Glutamatergic neuron (in vitro differentiated cells): ENCODE measurements around the gene FILIP1L. TPM values are rescaled to one million over a fixed set of nuclear protein-coding genes. Genes with fewer than 3 reads are reported as not detected.
"Not testable (repeated sequence)": the region's sequence is repeated elsewhere in the genome, so short reads cannot be mapped to it uniquely, and the experiment has no call there.

ENCODE experiments used
- DNase-seq: peaks from one replicate; pipeline ENCODE4 v3.0.0; 2022
- H3K27ac Mint-ChIP-seq: one replicate; pipeline ENCODE4 v1.8.0; 2020; ENCODE audit warnings: mild to moderate bottlenecking, mixed read lengths, inconsistent platforms; ENCODE audit not compliant: unreplicated experiment
- H3K27me3 Mint-ChIP-seq: one replicate; pipeline ENCODE4 v1.8.0; 2020; ENCODE audit warnings: mild to moderate bottlenecking, moderate library complexity, mixed read lengths, inconsistent platforms; ENCODE audit not compliant: unreplicated experiment
- H3K36me3 Mint-ChIP-seq: one replicate; pipeline ENCODE4 v1.8.0; 2020; ENCODE audit warnings: mild to moderate bottlenecking, mixed read lengths, inconsistent platforms; ENCODE audit not compliant: unreplicated experiment
- H3K4me1 Mint-ChIP-seq: one replicate; pipeline ENCODE4 v1.8.0; 2020; ENCODE audit warnings: mild to moderate bottlenecking, low read depth, mixed read lengths, inconsistent platforms; ENCODE audit not compliant: unreplicated experiment
- H3K4me3 Mint-ChIP-seq: one replicate; pipeline ENCODE4 v1.8.0; 2020; ENCODE audit warnings: mild to moderate bottlenecking, mixed read lengths, inconsistent platforms; ENCODE audit not compliant: unreplicated experiment
- H3K9me3 Mint-ChIP-seq: one replicate; pipeline ENCODE4 v1.8.0; 2020; ENCODE audit warnings: mild to moderate bottlenecking, moderate library complexity, mixed read lengths, inconsistent platforms; ENCODE audit not compliant: unreplicated experiment
- total RNA-seq: library from RNA; stranded (reverse); fragmentation: NEBNext Ultra II Directional; extraction: Animal tissue kit (Norgen Biotek cat#: 25700); gene quantifications from one replicate; pipeline ENCODE4 v1.2.1, GENCODE V29; 2021; ENCODE audit not compliant: unreplicated experiment
- TF ChIP-seq, protein P1 (sequence below): fragments of 200-600 bp; sonication (generic); IDR thresholded peaks from one replicate; pipeline ENCODE4 v1.5.0; 2021; ENCODE audit not compliant: partially characterized antibody, unreplicated experiment

Gene FILIP1L
- total RNA-seq, 1 donor from 2014 or later: 4.3 TPM

DNA sequence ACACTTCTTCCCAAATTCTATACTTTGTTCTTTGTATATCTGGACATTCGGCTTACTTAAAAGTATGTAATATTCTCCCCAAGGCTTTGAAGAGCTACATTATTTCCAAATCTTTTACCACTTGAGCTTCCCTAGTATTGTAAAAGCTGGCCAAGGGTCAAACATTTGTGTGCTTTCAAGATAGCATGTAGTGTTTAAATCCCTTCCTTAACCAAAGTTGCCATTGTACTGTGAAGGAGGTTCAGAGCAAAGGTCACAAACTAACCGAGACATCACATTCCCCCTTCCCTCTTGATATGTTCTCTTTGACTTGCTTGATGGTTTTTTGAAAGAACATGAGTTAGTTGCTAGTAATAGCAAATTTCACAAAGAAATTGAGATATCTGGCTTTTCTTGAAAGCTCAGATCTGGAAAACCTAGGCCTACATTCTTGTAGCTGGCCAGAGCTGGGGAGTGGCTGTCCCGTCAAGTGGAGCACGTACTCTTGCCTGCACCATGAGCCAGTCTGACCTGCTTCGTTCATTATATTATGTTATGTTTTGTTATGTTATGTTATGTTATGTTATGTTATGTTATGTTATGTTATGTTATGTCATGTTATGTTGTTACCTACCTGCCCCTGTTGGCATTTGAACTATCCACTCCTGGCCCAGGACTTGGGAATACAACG is 60.2 kb downstream of the FILIP1L start:
- H3K9me3 Mint-ChIP-seq: no peaks in the 10 kb centered on the region
- no peak overlapping the region for H3K4me3 Mint-ChIP-seq
- no peak overlapping the region for H3K27ac Mint-ChIP-seq
- peaks cover 3% of the 10 kb centered on the region for H3K36me3 Mint-ChIP-seq
- peaks cover 4% of the 10 kb centered on the region for H3K4me1 Mint-ChIP-seq
- no peaks in the 10 kb centered on the region for H3K27me3 Mint-ChIP-seq
- TF ChIP-seq, protein P1, sequence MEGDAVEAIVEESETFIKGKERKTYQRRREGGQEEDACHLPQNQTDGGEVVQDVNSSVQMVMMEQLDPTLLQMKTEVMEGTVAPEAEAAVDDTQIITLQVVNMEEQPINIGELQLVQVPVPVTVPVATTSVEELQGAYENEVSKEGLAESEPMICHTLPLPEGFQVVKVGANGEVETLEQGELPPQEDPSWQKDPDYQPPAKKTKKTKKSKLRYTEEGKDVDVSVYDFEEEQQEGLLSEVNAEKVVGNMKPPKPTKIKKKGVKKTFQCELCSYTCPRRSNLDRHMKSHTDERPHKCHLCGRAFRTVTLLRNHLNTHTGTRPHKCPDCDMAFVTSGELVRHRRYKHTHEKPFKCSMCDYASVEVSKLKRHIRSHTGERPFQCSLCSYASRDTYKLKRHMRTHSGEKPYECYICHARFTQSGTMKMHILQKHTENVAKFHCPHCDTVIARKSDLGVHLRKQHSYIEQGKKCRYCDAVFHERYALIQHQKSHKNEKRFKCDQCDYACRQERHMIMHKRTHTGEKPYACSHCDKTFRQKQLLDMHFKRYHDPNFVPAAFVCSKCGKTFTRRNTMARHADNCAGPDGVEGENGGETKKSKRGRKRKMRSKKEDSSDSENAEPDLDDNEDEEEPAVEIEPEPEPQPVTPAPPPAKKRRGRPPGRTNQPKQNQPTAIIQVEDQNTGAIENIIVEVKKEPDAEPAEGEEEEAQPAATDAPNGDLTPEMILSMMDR: no peak
- no peak for DNase-seq

DNA sequence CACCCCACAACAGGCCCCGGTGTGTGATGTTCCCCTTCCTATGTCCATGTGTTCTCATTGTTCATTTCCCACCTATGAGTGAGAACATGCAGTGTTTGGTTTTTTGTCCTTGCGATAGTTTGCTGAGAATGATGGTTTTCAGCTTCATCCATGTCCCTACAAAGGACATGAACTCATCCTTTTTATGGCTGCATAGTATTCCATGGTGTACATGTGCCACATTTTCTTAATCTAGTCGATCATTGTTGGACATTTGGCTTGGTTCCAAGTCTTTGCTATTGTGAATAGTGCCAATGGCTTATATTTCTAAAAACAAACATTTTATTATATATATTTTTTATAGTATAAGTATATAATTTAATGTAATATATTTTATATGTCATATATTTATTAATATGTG is 62.8 kb downstream of the FILIP1L start:
- H3K4me1 Mint-ChIP-seq: peaks cover 17% of the 10 kb centered on the region
- H3K27me3 Mint-ChIP-seq, H3K4me3 Mint-ChIP-seq, H3K36me3 Mint-ChIP-seq, H3K27ac Mint-ChIP-seq, H3K9me3 Mint-ChIP-seq, DNase-seq: not testable (repeated sequence)

DNA sequence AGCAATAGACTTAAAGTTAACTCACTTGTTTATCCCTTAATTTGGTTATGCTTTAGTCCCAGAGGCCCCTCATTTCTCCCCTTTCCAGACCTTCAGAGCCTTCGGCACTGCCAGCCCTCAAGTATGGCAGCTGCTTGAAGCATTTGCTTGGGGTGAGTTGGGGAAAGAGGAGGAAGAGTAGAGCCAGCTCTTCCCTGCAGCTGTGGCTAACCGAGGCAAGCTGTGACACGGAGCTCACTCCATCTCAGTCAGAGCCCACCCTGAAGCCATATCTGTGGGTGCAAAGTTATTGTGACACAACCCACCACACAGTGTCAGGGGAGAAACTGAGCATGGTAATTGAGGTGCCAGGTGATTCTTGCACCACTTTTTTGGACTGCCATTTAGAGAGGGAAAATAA is 66.1 kb downstream of the FILIP1L start:
- DNase-seq: no peak
- Mint-ChIP-seq H3K36me3 (no peaks in the 10 kb centered on the region), H3K27me3 (peaks cover 3% of the 10 kb centered on the region), H3K9me3 (peaks cover 2% of the 10 kb centered on the region), H3K27ac (no peak overlapping the region), H3K4me3 (no peak overlapping the region), H3K4me1 (peaks cover 35% of the 10 kb centered on the region)
- TF ChIP-seq, protein P1: no peak

DNA sequence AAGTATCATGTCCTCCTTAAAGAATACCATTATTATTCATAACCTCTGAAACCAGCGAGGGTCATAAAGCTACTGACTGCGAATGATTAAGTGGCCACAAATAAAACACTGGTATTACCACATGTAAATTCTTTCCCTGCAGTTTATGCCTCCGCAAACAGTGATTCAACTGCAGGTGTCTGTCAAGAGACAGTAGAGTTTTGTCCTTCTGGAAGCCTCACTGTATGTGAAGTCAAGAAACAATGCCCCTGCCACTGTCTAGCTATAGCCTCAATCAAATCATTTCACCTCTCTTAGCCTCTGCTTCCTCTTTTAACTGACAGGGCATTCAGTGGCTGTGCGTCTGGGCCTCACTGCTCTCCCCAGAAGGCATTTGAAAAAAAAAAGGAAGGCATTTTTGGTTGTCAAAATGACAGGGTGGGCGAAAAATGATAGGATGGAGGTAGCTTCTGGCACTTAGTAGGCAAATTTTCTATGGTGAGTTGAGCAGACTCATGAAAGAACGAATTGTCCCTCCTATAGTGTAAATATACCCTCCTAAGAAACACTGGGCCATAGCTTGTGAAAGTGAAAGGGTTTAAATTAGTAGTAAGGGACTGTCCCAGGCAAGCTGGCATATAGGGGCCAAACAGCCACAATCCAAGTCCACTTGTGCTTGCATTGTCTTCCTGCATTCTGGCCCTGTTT is 66.7 kb downstream of the FILIP1L start:
- Mint-ChIP-seq H3K36me3 (no peaks in the 10 kb centered on the region), H3K9me3 (peaks cover 2% of the 10 kb centered on the region), H3K27ac (no peak overlapping the region), H3K4me1 (peaks cover 35% of the 10 kb centered on the region), H3K4me3 (no peak overlapping the region), H3K27me3 (peaks cover 3% of the 10 kb centered on the region)
- no peak for DNase-seq
- TF ChIP-seq, protein P1: no peak

DNA sequence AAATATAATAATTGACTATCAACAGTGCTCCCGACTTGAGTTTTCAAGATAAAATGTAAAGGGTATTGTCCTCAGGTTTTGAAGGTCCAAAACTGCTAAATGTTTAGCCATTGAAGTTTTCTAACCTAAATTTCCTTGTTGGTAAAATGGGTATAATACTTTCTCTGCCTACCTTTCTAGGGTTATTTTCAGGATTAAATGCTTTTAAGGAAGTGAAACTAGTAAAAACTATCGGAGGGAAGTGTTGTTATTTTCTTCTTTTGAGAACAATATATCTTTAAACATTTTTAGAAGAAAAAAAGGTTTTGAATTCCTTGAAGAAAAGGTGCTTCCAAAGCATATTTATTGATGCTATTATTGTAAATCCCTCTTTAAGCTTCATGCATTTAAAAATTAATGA is 67.3 kb downstream of the FILIP1L start:
- TF ChIP-seq, protein P1: no peak
- peaks cover 2% of the 10 kb centered on the region for H3K9me3 Mint-ChIP-seq
- H3K27me3 Mint-ChIP-seq: peaks cover 3% of the 10 kb centered on the region
- DNase-seq: no peak
- no peak overlapping the region for H3K27ac Mint-ChIP-seq
- H3K4me3 Mint-ChIP-seq: no peak overlapping the region
- no peaks in the 10 kb centered on the region for H3K36me3 Mint-ChIP-seq
- peaks cover 35% of the 10 kb centered on the region for H3K4me1 Mint-ChIP-seq
